SKM-1 treated with dmso at 0.1 percent for 144 hours (cell line): ENCODE measurements around the gene GJA5.

Experiments used
- DNase-seq: peaks from one replicate; lab custom pipeline; 2025; ENCODE audit not compliant: unreplicated experiment; lab: John Stamatoyannopoulos, UW

GJA5 gene

DNA sequence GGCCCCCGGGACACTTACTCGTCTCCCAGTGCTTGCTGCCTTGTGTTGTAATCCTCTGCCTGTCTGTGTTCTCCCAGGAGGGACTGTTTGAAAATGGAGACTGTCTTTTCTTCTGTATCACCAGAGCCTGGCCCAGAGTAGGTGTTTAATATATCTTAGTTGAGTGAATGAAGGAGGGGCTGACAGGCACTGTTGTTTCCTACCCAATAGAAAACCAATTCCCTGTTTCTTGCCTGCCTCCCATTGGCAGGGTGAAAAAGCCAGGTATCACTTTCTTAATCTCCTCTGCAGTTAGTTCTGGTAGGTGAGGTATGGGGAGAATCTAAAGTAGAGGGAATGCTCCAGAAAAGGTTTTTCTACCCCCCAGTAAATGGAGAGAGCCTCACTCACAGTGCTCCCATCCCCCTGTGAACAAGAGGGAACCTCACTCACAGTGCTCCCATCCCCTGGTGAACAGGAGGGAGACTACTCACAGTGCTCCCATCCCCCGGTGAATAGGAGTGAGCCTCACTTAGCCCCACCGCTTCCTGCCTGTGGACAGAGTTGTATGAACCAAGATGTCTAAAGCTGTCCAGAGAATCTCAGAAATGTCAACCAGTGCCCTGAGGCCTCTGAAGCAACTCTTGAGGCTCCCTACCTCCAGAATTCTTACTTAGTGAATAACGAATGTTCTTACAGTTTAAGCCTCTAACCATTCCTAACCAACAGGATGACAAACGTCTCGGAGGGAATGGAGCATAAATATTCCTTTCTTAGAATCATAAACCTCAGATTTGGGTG, at the start of gene GJA5:
GJA5 (minus strand) TSS at position 122 of the 780 bp plus-strand sequence. CDS start 1,364 bp downstream, outside the sequence.
- no peak for DNase-seq

GRCh38 chr1:147809236-147809635, 48.8 kb upstream of the GJA5 start:
- DNase-seq = no peak

- no peak for DNase-seq
Observed at GRCh38 chr1:147808025-147808424, 47.6 kb upstream of the GJA5 start.

GRCh38 chr1:147807405-147807804, 47.0 kb upstream of the GJA5 start:
- DNase-seq = no peak

DNA sequence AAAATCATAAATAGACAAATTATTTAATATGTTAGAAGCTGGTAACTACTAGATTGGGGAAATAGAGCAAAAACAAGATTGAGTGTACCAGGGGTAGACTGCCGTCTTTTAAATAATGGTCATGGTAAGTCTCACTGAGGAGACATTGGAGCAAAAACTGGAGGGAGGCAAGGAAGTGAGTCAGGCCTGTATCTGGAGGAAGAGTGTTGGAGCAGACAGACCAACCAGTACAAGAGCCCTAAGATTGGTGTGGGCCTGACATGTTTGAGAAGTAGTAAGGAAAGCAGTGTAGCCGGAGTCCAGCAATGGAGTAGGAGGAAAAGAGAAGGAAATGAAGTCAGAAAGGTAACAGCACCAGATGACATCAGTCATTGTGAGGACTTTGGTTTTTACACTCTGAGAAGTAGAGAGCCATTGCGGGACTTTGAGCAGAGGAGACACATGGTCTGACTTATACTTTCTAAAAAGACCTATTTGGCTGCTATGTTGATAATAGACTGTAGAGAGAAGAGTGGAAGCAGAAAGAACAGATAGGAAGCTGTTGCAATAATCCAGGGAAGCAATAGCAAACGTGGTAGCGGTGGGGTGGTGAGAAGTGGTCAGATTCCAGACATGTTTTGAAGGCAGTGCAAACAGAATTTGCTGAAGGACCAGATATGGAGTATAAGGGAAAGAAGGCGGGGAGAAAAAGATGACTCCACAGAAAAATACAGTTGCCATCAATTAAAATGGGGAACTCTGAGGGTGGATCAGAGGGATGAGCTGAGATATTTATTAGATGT, 44.7 kb upstream of the GJA5 start:
- no peak for DNase-seq

DNA sequence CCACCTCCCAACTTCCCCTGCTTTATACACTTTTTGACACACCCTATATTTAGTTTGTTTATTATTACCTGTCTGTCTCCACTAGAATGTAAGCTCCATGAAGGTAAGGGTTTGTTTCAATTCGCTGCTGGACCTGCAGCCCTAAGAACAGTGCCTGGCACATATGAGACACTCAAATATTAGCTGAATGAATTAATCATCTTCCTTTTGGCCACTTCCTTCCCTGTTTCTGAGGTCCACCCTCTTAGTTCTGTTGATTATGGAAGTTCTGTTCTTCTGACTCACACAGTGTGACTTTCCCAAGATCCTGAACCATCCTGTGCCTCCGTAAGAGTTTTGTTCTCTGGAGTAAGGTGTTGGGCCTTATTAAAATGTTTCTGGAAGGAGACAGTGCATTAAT, 40.4 kb upstream of the GJA5 start:
- DNase-seq = no peak

GRCh38 chr1:147798731-147799130, 38.3 kb upstream of the GJA5 start:
- no peak for DNase-seq

DNA sequence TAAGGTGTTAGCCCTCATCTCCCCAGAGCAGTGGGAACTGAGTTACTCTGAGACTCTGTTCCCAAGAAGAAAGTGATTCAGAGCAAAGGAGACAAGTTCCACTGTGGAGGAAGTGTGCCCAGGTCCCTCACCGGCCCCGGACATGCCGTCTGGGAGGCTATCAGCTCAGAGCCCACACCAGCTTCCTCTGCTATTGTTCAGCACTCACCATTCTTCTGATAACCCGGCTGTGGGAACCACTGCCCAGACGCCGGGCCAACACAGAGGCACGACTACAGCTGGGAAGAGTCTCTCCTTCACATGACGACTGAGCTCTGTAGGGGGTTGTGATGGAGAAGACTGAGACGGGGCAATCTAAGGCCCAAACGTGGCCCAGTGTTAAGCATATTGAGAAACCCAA, 34.2 kb upstream of the GJA5 start:
- DNase-seq = no peak

GRCh38 chr1:147791876-147792275, 31.5 kb upstream of the GJA5 start:
- DNase-seq = no peak

- no peak for DNase-seq
Observed at GRCh38 chr1:147787765-147788164, 27.4 kb upstream of the GJA5 start.

DNA sequence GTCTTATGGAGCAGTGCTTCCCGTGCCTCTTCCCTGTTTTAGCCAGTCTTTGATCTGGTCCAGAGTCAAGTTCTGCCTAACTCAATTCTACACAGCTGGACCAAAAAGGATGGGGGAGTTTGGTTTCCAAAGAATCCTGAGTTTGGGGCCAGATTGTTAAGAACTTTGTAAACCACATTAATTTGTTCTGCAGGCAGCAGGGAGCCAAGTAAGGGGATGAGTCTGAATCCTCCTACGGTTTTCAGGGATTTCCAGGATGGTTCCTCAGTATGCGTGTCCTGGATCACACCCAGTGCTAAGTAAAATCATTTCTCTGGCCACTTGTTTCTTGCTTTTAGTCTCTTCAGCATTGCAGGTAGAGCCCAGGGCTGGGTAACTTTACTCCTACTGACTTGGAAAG, 26.1 kb upstream of the GJA5 start:
- DNase-seq = no peak

GRCh38 chr1:147785794-147786506, 25.5 kb upstream of the GJA5 start:
- DNase-seq = no peak

DNA sequence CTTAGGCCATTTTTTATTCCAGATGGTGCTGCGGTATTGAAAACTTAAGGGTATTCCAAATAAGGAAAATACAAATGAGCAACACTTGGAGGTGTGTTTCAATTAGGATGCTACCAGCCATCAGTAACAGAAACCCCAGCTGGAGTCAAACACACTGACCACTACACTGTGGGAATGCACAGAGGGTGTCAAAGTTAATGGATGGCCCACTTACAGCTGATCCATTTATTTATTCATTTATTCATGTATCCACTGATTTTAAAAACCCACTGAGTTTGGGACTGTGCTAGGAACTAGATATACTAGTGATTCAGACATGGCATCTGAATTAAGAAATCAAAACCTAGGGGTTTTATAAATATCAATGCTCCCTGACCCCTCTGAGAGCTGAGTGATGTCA, 24.5 kb upstream of the GJA5 start:
- no peak for DNase-seq

GRCh38 chr1:147781056-147781471, 20.7 kb upstream of the GJA5 start:
- DNase-seq = no peak

DNA sequence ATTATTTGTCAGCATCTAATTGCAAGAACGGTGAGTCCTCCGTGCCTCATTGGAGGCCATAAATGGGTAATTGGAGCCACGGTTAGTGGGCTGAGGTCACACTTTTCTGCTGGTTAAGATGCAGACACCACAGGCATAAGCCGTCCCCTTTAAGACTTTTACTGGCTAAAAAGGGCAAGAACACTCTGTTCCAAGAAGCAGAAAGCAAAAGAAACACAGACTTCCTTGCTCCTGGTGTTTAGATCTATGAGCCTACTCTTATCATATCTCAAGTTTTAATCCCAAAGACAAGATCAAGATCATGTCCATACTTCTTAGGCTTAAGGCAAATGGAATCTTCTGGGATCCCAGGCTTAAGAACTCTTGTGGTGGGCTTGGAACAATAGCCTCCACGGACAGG, 17.3 kb upstream of the GJA5 start:
- no peak for DNase-seq

DNA sequence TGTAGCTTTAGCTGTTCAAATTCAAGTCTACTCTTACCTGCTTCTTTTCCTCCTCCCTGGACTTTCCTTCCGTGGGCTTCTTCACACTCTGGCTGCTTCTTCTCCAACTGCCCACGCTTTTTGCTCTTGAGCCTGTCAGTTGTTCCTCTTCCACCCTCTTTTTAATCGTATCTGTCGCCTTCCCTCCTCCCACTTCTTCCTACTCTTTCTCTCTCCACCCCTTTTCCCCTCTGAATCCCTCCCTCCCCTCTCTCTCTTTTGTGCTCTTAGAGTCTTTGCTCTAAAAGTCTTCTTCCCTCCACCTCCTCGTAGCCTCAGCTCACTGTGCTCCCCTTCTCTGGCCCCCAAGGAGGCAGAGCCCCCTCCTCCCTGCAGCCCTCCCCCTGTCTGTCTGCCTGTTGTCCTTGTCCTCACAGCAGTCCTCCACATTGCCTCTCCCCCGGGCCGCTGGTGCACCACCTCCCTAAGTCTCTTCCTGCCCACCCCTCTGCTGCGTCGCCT, 12.9 kb upstream of the GJA5 start:
- no peak for DNase-seq

- no peak for DNase-seq
Observed at GRCh38 chr1:147772570-147772969, 12.2 kb upstream of the GJA5 start.

- DNase-seq = no peak
Observed at GRCh38 chr1:147771226-147772125, 11.1 kb upstream of the GJA5 start.

DNA sequence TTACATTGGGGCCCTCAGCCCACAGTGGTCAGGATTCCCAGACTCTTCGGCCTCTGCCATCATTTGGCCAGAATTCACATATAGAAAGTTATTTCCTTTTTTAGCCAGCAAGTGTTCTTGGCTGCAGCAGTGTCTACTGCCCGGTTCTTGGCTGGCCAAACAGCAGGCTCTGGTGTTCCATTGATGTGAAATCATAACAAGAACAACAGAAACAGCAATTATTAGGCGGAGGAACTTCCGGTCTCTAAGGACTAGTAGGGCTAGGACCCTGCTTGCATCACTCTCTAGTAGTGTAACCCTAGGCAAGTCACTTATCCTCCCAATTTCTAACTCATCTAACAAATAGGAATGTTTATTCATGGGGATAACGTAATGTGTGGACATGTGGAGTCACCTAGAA, 8.7 kb upstream of the GJA5 start:
- no peak for DNase-seq

- no peak for DNase-seq
Observed at GRCh38 chr1:147768582-147768981, 8.2 kb upstream of the GJA5 start.

DNA sequence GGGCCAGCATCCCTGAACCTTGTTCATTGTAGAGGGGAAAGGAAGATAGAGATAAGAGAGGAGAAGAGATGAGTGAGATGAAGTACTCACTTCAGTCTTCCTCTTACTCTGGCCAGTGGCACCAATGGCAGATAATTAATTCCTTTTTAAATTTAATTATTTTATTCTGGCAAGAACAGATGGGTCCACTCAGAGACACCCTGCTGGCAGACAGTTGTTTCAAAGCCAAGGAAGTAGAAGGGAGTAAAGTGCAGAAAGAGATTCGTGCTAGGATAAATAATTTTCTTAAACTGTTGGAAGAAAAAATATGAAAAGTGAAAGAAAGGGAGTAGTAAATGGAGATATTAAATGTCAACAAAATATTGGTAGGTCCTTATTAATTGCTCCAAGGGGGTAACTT, 7.7 kb upstream of the GJA5 start:
- DNase-seq = no peak
